ENCODE results near the gene ASCL2.
"Not testable (repeated sequence)": the region's sequence is repeated elsewhere in the genome, so short reads cannot be mapped to it uniquely, and the experiment has no call there.

ASCL2 gene

DNA sequence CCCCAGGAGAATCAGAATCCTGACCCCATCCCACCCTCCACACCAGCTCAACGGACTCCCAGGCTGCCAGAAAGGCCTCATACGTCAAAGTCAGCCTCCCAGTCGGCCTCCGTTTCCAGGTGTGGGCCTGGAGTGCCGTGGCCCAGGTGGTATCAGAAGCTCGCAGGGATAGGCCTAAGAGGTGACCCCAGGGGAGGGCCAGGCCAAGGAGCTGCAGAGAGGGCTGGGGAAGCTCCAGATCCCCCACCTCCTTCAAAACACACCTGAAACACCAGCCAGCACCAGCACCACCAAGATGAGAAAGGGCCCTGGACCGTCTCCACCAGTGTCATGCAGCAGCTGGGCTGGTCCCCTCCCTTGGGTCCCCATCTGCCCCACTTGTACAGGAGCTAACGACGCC is 20.3 kb downstream of the ASCL2 start:
- TF ChIP-seq, protein P1, sequence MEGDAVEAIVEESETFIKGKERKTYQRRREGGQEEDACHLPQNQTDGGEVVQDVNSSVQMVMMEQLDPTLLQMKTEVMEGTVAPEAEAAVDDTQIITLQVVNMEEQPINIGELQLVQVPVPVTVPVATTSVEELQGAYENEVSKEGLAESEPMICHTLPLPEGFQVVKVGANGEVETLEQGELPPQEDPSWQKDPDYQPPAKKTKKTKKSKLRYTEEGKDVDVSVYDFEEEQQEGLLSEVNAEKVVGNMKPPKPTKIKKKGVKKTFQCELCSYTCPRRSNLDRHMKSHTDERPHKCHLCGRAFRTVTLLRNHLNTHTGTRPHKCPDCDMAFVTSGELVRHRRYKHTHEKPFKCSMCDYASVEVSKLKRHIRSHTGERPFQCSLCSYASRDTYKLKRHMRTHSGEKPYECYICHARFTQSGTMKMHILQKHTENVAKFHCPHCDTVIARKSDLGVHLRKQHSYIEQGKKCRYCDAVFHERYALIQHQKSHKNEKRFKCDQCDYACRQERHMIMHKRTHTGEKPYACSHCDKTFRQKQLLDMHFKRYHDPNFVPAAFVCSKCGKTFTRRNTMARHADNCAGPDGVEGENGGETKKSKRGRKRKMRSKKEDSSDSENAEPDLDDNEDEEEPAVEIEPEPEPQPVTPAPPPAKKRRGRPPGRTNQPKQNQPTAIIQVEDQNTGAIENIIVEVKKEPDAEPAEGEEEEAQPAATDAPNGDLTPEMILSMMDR (conservative IDR thresholded peaks at IDR 0.05) = no peak
- no peak for TF ChIP-seq ZFX (IDR thresholded peaks at IDR 0.05)
- H3K27ac ChIP-seq = no peak overlapping the region

DNA sequence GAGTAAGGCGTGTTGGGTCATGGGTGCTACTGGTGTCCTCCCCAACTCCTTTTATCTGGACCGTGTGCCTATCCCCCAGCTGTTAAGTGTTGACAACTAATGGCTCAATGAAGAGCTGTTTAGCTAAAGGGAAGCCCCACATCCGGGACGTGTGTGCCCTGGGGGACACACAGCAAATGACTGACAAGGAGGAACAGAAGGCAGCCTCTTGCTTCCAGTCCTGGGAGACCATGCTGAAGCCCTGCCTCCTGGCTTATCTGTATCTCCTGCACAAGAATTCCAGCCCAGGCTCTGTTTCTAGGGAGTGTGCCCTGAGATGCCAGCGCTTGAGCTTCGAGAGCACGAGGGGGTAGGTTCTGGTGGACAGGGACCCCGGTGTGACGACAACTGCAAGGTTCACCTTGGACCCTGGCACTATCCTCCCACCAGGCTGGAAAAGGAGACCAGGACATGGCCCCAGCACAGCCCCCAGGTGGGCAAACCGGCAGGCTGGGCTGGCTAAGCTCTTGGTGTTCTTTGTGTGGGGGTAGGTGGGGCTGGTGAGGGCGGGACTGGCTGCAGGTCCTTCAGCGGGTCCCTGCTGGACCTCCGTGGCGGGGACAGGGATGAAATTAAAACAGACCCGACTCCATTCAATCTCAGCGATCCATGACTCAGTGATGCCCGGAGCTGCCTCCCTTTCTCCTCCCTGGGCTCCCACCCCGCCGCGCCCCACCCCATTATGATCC is 21.0 kb downstream of the ASCL2 start:
- no peak for TF ChIP-seq ZFX (IDR thresholded peaks at IDR 0.05)
- TF ChIP-seq, protein P1 (conservative IDR thresholded peaks at IDR 0.05) = no peak
- H3K27ac ChIP-seq = no peak overlapping the region

DNA sequence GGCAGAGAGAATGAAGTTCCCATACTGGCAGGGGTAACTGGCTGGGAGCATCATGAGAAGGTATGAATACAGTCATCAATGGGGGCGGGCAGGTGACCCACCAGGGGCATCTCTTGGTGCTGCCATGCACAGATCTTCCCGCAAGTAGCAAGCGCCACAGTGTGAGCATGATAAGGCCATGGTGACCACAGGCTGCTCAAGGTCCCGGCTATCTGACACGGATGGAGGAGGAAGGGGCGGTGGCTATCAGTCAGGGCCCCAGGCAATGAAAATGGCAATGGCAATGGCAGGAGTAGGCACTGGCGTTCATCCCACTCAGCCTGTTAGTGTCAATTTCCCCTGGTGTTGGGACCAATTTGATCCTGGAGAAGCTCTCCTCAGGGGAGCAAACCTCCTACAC is 21.6 kb downstream of the ASCL2 start:
- H3K27ac ChIP-seq = no peak overlapping the region
- TF ChIP-seq ZFX (IDR thresholded peaks at IDR 0.05) = no peak
- TF ChIP-seq, protein P1 (conservative IDR thresholded peaks at IDR 0.05) = no peak

DNA sequence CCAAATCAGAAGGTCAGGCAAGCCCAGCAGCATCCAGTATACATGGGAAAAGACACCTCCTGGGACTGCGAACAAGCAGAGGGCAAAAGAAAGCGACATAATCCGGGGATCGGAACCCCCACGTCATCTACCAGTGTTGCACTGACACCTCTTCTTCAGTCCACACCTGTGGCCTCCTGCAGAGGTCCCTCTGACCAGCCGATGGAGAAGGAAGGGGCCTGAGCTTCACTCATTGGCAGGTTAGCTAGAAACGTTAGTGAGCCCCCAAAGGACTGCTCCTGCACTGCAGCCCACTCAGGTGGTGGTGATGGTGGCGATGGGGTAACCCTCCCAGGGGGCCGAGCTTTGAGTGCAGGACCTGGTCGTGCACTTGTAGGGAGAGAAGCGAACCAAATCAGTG is 22.1 kb downstream of the ASCL2 start:
- no peak overlapping the region for H3K27ac ChIP-seq
- TF ChIP-seq, protein P1 (conservative IDR thresholded peaks at IDR 0.05) = no peak
- TF ChIP-seq ZFX (IDR thresholded peaks at IDR 0.05) = no peak

DNA sequence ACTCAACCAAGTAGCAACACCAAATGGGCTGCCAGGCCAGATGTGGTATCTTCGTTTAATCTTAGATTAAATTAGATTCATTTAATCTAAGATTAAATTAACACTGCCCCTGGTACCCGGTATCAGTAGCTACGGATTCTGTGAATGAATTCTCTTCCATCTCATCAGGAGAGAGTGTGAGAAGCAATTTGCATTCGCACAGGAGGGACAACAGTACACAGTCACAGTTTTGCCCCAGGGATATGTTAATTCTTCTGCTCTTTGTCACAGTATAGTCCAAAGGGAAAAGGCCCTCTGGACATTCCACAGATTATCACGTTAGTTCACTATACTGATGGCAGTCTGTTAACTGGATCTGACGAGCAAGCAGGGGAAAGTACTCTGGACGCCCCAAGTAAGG is 22.9 kb downstream of the ASCL2 start:
- no peak overlapping the region for H3K27ac ChIP-seq
- no peak for TF ChIP-seq ZFX (IDR thresholded peaks at IDR 0.05)
- TF ChIP-seq, protein P1 (conservative IDR thresholded peaks at IDR 0.05) = no peak

DNA sequence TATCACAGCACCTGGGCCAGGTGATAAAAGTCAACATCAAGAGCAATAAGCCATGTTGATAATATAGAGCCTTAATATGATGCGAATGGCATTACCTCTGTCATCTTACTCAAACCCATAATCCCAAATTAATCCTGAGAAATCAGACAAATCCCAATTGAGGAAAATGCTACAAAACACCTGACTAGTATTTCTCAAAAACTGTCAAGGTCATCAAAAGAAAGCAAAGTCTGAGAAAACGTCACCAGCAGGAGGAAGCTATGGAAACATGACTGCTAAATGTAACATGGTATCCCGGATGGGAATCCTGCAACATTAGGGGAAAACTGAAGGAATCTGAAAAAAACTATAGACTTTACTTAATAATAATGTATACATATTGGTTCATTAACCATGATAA is 29.6 kb downstream of the ASCL2 start:
- no peak for TF ChIP-seq ZFX (IDR thresholded peaks at IDR 0.05)
- TF ChIP-seq, protein P1 (conservative IDR thresholded peaks at IDR 0.05) = no peak
- H3K27ac ChIP-seq = no peak overlapping the region

DNA sequence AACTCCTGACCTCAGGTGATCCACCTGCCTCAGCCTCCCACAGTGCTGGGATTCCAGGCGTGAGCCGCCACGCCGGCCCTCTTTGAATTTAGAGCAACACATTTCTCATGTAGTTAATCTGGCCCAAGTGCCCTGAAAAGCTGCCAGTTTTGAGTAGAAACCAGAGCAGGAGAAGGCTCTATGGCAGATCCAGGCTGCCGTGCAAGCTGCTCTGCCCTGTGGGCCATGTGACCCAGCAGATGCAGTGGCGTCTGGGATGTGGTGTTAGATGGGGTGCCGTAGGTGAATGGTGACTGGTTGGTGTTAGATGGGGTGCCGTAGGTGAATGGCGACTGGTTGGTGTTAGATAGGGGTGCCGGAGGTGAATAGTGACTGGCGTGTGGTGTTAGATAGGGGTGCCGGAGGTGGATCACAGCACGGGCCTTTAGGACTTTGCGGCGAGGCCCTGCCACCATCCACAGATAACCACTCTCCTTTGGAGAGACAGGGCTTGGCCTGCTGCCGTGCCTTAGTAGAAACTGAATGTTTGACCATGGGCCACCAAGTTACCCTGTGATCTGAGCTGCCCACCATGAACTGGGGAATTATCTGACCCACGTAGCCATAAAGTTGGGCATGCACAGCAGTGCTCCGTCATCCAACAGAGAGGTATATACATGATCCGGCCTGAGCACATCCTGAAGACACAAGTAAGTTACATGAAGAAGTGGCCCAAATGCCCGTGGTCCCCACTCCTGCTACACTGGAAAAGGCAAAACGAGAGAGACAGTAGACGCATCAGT is 32.7 kb downstream of the ASCL2 start:
- TF ChIP-seq, protein P1 (conservative IDR thresholded peaks at IDR 0.05) = no peak
- no peak for TF ChIP-seq ZFX (IDR thresholded peaks at IDR 0.05)
- H3K27ac ChIP-seq = no peak overlapping the region

DNA sequence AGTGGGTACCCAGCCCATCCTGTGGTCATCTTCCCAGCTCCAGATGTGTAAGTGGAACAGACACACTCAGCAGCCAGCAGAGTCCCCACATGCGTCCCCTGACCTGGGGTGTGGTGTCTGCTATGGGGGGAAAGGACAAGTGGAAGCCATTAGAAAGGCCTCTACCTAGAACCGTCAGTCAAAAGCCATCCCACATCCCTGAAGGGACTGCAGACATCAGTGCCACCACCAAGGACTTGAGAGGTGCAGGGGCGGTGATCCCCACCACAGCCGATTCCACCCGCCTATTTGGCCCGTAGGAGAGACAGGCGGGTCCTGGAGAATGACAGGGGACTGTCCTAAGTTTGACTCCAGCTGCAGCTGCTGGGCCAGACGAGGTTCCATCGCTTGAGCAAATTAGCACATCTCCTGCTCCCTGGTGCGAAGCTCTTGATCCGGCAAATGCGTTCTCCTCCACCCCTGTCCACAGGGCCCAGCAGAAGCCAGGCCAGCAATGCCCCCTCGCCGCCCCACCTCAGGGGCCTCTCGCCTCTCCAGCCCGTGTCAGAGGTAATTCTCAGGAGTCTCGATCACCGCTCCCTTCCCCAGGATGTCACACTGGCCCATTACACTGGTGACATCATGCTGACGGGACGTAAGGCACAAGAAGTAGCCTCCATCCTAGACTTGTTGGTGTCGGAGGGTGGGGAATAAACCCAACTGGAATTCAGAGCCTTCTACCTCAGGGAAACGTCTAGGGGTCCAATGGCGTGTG is 33.8 kb downstream of the ASCL2 start:
- not testable (repeated sequence) for H3K27ac ChIP-seq
